A673 (cell line): ENCODE results near the gene SLIT2. TPM values are rescaled to one million over a fixed set of nuclear protein-coding genes. Genes with fewer than 3 reads are reported as not detected.

Experiments
- BruUV-seq: library from RNA; stranded (reverse); fragments of 400-500 nt; replicated peaks from 2 replicates; lab custom pipeline; 2021; lab: Mats Ljungman, UMichigan
- CTCF ChIA-PET: fragments of 300-600 bp; sonication (Branson Sonifier 250); formaldehyde crosslinking; loops from one replicate; lab custom pipeline; 2022; ENCODE audit warnings: antibody characterized with exemption; lab: Charles Lee
- POLR2A ChIA-PET: fragments of 300-600 bp; sonication (Branson Sonifier 250); formaldehyde crosslinking; loops from one replicate; lab custom pipeline; 2022; ENCODE audit warnings: antibody characterized with exemption; ENCODE audit not compliant: low non-redundant PET; lab: Charles Lee
- DNase-seq: peaks from one replicate; pipeline ENCODE4 v3.0.0-alpha.2; 2015; ENCODE audit warnings: low spot score
- H3K27ac ChIP-seq: fragments of 200-600 bp; sonication (generic); 2 replicates; pipeline ENCODE4 v1.5.1; 2016; ENCODE audit warnings: mixed run types, low read depth, mild to moderate bottlenecking, mixed read lengths, antibody characterized with exemption, low read length; ENCODE audit not compliant: poor library complexity, severe bottlenecking
- H3K27me3 ChIP-seq: fragments of 200-600 bp; sonication (generic); replicated peaks from 2 replicates; pipeline ENCODE4 v1.6.1; 2017; ENCODE audit warnings: mixed run types, low read depth, mild to moderate bottlenecking, mixed read lengths, antibody characterized with exemption, low read length; ENCODE audit not compliant: insufficient read depth, poor library complexity
- H3K36me3 ChIP-seq: fragments of 200-600 bp; sonication (generic); 2 replicates; pipeline ENCODE4 v1.6.1; 2016; ENCODE audit warnings: mixed run types, mild to moderate bottlenecking, mixed read lengths, antibody characterized with exemption, low read length; ENCODE audit not compliant: insufficient read depth, poor library complexity, severe bottlenecking
- H3K4me1 ChIP-seq: fragments of 200-600 bp; sonication (generic); 2 replicates; pipeline ENCODE4 v1.6.1; 2017; ENCODE audit warnings: mixed run types, mild to moderate bottlenecking, mixed read lengths, antibody characterized with exemption, low read length; ENCODE audit not compliant: insufficient read depth, poor library complexity, severe bottlenecking
- H3K4me3 ChIP-seq: fragments of 200-600 bp; sonication (generic); 2 replicates; pipeline ENCODE4 v1.5.1; 2016; ENCODE audit warnings: low read depth, mixed run types, mild to moderate bottlenecking, mixed read lengths, low read length; ENCODE audit not compliant: poor library complexity, severe bottlenecking
- H3K9me3 ChIP-seq: fragments of 200-600 bp; sonication (generic); 2 replicates; pipeline ENCODE4 v1.6.1; 2016; ENCODE audit warnings: mixed run types, low read depth, mild to moderate bottlenecking, mixed read lengths, antibody characterized with exemption, low read length; ENCODE audit not compliant: poor library complexity, severe bottlenecking
- CTCF ChIP-seq: fragments of 300-800, 200-600 bp; sonication (generic); conservative IDR thresholded peaks from 2 replicates; pipeline ENCODE4 v1.5.1; 2017; ENCODE audit warnings: low read depth, mild to moderate bottlenecking, antibody characterized with exemption, low read length, moderate library complexity, mixed read lengths
- EZH2 ChIP-seq: fragments of 200-600 bp; sonication (generic); IDR thresholded peaks from 2 replicates; pipeline ENCODE4 v1.6.1; 2017; ENCODE audit warnings: borderline replicate concordance, low read depth, mild to moderate bottlenecking, mixed read lengths, antibody characterized with exemption, low read length; ENCODE audit not compliant: poor library complexity, severe bottlenecking
- intact Hi-C: fragments of 100-400 bp; cut with micrococcal nuclease; formaldehyde crosslinking; loops from one replicate; pipeline ENCODE4 v1.10.0; 2022; ENCODE audit not compliant: unreplicated experiment
- total RNA-seq: library from RNA; stranded (reverse); gene quantifications from 2 replicates; pipeline ENCODE4 v1.2.3, GENCODE V29; 2021

Gene SLIT2
- total RNA-seq, 1 experiment from 2014 or later, result 70.6 TPM

GRCh38 chr4:20281453-20281852 is 29.7 kb downstream of the SLIT2 start:
- Histone ChIP-seq H3K4me1 (peaks cover 30% of the 10 kb centered on the region), H3K9me3 (no peaks in the 10 kb centered on the region), H3K27ac (no peak overlapping the region), H3K36me3 (no peaks in the 10 kb centered on the region), H3K27me3 (no peaks in the 10 kb centered on the region), H3K4me3 (no peak overlapping the region)
- CTCF ChIA-PET, result no interaction called here
- no TSS peak for BruUV-seq
- TF ChIP-seq EZH2, result no peak
- TF ChIP-seq CTCF, result no peak
- POLR2A ChIA-PET, result no interaction called here
- intact Hi-C loops, result no loop called here
- DNase-seq, result no peak

GRCh38 chr4:20283039-20283438 is 31.3 kb downstream of the SLIT2 start:
- DNase-seq, result peak; percentile 87
- ChIA-PET POLR2A (interaction anchor here (0.7 to 0.8 kb wide), 2 partner anchors 113 to 970 kb away, joined by 4 read pairs; no protein-coding TSS in a partner anchor), CTCF (no interaction called here)
- Histone ChIP-seq H3K4me3 (no peak overlapping the region), H3K4me1 (peaks cover 22% of the 10 kb centered on the region), H3K27ac (no peak overlapping the region), H3K27me3 (no peaks in the 10 kb centered on the region), H3K36me3 (no peaks in the 10 kb centered on the region), H3K9me3 (no peaks in the 10 kb centered on the region)
- TF ChIP-seq CTCF (no peak), EZH2 (no peak)
- intact Hi-C loops, result no loop called here
- BruUV-seq, result no TSS peak

- intact Hi-C loops, result no loop called here
- no peak for DNase-seq
- no peaks in the 10 kb centered on the region for H3K9me3 ChIP-seq
- no peak overlapping the region for H3K27ac ChIP-seq
- peaks cover 13% of the 10 kb centered on the region for H3K4me1 ChIP-seq
- BruUV-seq, result no TSS peak
- POLR2A ChIA-PET, result interaction anchor here (0.6 kb wide), 1 partner anchor 8 kb away, joined by 4 read pairs; no protein-coding TSS in a partner anchor
- no peak for TF ChIP-seq CTCF
- CTCF ChIA-PET, result no interaction called here
- no peaks in the 10 kb centered on the region for H3K36me3 ChIP-seq
- H3K4me3 ChIP-seq, result no peak overlapping the region
- no peaks in the 10 kb centered on the region for H3K27me3 ChIP-seq
Observed at GRCh38 chr4:20284990-20285389, 33.3 kb downstream of the SLIT2 start.
